ENCODE data around the gene ERCC6L2.

The ERCC6L2 gene

DNA sequence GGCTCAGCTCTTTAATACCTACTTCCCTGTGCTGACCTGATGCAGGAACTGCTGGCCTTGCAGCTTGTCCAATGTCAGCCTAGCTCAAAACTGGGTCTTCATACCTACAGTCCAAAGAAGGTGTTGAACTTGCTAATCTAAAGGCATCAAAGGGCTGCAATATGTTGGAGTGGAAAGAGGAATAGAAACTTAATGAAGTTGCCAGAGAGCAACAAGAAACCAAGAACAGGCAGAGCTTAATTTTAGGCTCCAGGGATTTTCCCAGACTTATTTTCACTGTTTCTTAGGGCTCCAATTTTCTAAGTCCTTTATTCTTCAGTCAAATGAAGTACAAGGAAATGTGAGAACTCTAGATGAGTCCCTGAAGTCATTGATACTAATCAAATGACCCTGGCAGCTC is 17.6 kb upstream of the ERCC6L2 start:
- Histone ChIP-seq H4K20me1 (ENCODE audit: control insufficient read depth, insufficient read depth, low read depth, low read length) (no peaks in the 10 kb centered on the region), H3K4me2 (ENCODE audit: low read length) (no peak overlapping the region), H3K4me1 (ENCODE audit: control insufficient read depth, low read length) (peaks cover 8% of the 10 kb centered on the region), H3K79me2 (ENCODE audit: control insufficient read depth, low read length) (no peaks in the 10 kb centered on the region), H3F3A (ENCODE audit: control insufficient read depth, insufficient read depth) (no peaks in the 10 kb centered on the region), H3K9me3 (ENCODE audit: control insufficient read depth, insufficient read depth, low read length) (peaks cover 5% of the 10 kb centered on the region; the same call in 1 of the 2 replicates), H3K9me2 (replicated peaks; ENCODE audit: control insufficient read depth, low read length) (no peaks in the 10 kb centered on the region), H3K4me3 (ENCODE audit: low read length) (no peak overlapping the region), H3K27me3 (ENCODE audit: control insufficient read depth, low read length) (no peaks in the 10 kb centered on the region), H3K27ac (ENCODE audit: low read depth, low read length) (no peak overlapping the region), H3K36me3 (ENCODE audit: control insufficient read depth, low read length) (0 out of 2 replicates have a peak, but pooled peaks cover 4% of the 10 kb centered on the region)
- TF ChIP-seq, protein P1, sequence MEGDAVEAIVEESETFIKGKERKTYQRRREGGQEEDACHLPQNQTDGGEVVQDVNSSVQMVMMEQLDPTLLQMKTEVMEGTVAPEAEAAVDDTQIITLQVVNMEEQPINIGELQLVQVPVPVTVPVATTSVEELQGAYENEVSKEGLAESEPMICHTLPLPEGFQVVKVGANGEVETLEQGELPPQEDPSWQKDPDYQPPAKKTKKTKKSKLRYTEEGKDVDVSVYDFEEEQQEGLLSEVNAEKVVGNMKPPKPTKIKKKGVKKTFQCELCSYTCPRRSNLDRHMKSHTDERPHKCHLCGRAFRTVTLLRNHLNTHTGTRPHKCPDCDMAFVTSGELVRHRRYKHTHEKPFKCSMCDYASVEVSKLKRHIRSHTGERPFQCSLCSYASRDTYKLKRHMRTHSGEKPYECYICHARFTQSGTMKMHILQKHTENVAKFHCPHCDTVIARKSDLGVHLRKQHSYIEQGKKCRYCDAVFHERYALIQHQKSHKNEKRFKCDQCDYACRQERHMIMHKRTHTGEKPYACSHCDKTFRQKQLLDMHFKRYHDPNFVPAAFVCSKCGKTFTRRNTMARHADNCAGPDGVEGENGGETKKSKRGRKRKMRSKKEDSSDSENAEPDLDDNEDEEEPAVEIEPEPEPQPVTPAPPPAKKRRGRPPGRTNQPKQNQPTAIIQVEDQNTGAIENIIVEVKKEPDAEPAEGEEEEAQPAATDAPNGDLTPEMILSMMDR (IDR thresholded peaks at IDR 0.05; ENCODE audit: low read depth, low read length, poor library complexity, severe bottlenecking): no peak
- no peak for TF ChIP-seq EZH2phosphoT487 (IDR thresholded peaks at IDR 0.05; ENCODE audit: borderline replicate concordance, low read length)

DNA sequence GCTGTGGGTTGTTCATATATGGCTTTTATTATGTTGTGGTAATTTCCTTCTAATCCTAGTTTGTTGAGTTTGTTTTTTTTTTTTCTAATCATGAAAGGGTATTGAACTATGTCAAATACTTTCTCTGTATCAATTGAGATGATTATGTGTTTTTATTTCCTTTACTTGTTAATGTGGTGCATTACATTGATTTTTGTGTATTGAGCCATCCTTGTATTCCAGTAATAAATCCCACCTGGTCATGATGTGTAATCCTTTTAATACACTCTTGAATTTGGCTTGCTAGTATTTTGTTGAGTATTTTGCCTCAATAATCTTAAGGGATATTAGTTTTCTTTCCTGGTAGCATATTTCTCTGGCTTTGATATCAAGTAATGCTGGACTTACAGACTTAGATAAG is 13.1 kb upstream of the ERCC6L2 start:
- Histone ChIP-seq H3K27ac (ENCODE audit: low read depth, low read length) (no peak overlapping the region), H3K4me1 (ENCODE audit: control insufficient read depth, low read length) (peaks cover 8% of the 10 kb centered on the region), H3K27me3 (ENCODE audit: control insufficient read depth, low read length) (no peaks in the 10 kb centered on the region), H3K4me2 (ENCODE audit: low read length) (no peak overlapping the region), H3K79me2 (ENCODE audit: control insufficient read depth, low read length) (no peaks in the 10 kb centered on the region; the same call in 1 of the 2 replicates), H4K20me1 (ENCODE audit: control insufficient read depth, insufficient read depth, low read depth, low read length) (no peaks in the 10 kb centered on the region), H3K9me3 (ENCODE audit: control insufficient read depth, insufficient read depth, low read length) (peaks cover 5% of the 10 kb centered on the region; the same call in 1 of the 2 replicates), H3K9me2 (replicated peaks; ENCODE audit: control insufficient read depth, low read length) (no peaks in the 10 kb centered on the region), H3F3A (ENCODE audit: control insufficient read depth, insufficient read depth) (no peaks in the 10 kb centered on the region), H3K4me3 (ENCODE audit: low read length) (no peak overlapping the region), H3K36me3 (ENCODE audit: control insufficient read depth, low read length) (peaks cover 4% of the 10 kb centered on the region; the same call in 1 of the 2 replicates)
- TF ChIP-seq, protein P1 (IDR thresholded peaks at IDR 0.05; ENCODE audit: low read depth, low read length, poor library complexity, severe bottlenecking): no peak
- no peak for TF ChIP-seq EZH2phosphoT487 (IDR thresholded peaks at IDR 0.05; ENCODE audit: borderline replicate concordance, low read length)

DNA sequence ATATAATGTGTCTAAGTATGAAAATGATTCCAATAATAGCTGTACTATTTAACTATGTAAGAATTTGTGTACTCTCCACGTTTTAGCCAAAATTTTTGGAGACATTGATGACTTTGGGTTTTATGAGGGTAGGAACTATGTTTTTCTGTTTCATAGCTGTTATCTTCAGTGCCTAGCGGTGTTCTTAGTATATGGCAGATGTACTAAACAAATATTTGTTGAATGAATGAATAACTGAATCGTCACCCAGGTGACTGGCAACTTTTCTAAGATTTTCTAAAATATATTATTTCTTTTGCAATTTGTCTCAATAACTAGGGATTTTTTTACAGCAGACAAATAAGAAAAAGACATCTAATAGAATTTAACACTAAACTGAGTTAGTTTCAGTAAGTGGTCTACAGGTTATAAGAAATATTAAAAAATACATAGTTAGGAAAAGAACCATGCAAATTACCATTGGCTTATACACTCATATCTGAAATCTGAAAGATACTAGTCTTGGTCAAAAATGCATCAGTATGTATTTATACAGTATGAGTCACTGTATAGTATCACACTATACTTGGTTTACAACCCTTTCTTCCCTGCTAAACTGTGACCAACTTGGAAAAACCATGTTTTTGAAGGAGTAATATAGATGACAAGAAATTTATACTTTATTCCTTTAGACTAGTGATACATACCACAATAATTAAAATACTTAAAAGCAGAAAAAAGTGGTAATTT is 10.5 kb upstream of the ERCC6L2 start:
- peaks cover 10% of the 10 kb centered on the region; the same call in 1 of the 2 replicates for H3K36me3 ChIP-seq (ENCODE audit: control insufficient read depth, low read length)
- no peaks in the 10 kb centered on the region for H3K9me2 ChIP-seq (replicated peaks; ENCODE audit: control insufficient read depth, low read length)
- TF ChIP-seq, protein P1 (IDR thresholded peaks at IDR 0.05; ENCODE audit: low read depth, low read length, poor library complexity, severe bottlenecking): no peak
- no peak for TF ChIP-seq EZH2phosphoT487 (IDR thresholded peaks at IDR 0.05; ENCODE audit: borderline replicate concordance, low read length)
- no peak overlapping the region for H3K4me3 ChIP-seq (ENCODE audit: low read length)
- H3K27me3 ChIP-seq (ENCODE audit: control insufficient read depth, low read length): no peaks in the 10 kb centered on the region
- H3K79me2 ChIP-seq (ENCODE audit: control insufficient read depth, low read length): no peaks in the 10 kb centered on the region; the same call in 1 of the 2 replicates
- H3K9me3 ChIP-seq (ENCODE audit: control insufficient read depth, insufficient read depth, low read length): peaks cover 5% of the 10 kb centered on the region; the same call in 1 of the 2 replicates
- H3K4me1 ChIP-seq (ENCODE audit: control insufficient read depth, low read length): no peaks in the 10 kb centered on the region
- no peak overlapping the region for H3K4me2 ChIP-seq (ENCODE audit: low read length)
- H3F3A ChIP-seq (ENCODE audit: control insufficient read depth, insufficient read depth): no peaks in the 10 kb centered on the region
- no peaks in the 10 kb centered on the region for H4K20me1 ChIP-seq (ENCODE audit: control insufficient read depth, insufficient read depth, low read depth, low read length)
- H3K27ac ChIP-seq (ENCODE audit: low read depth, low read length): no peak overlapping the region

Measured in DOHH2 (cell line).